22Rv1 (cell line): ENCODE measurements around the gene FZD7.

Experiments
- CTCF ChIP-seq: fragments of 450-650 bp; IDR thresholded peaks from 2 replicates; pipeline ENCODE4 v1.5.1; 2017; ENCODE audit warnings: mild to moderate bottlenecking
- ZFX ChIP-seq: fragments of 450-650 bp; IDR thresholded peaks from 2 replicates; pipeline ENCODE4 v1.6.1; 2017; ENCODE audit warnings: antibody characterized with exemption, borderline replicate concordance

GRCh38 chr2:202071107-202071506 is 37.5 kb downstream of the FZD7 start:
- TF ChIP-seq CTCF (no peak), ZFX (no peak)
